ENCODE results near the gene DCC.

GRCh38 chr18:53441761-53442414 is 1101.9 kb downstream of the DCC start:
- no peak for TF ChIP-seq CTCF (conservative IDR thresholded peaks at IDR 0.05)
- no peak for TF ChIP-seq ZFX (IDR thresholded peaks at IDR 0.05)

Measured in C4-2B (cell line).